GM23338 (cell line): ENCODE data around the gene DNAJC5G. TPM values are rescaled to one million over a fixed set of nuclear protein-coding genes. Genes with fewer than 3 reads are reported as not detected.

Source experiments
- ATAC-seq: fragments of 200-7000 bp; cut with Tn5 transposase; 3 replicates; pipeline ENCODE4 v1.9.1; 2020
- DNase-seq: peaks from one replicate; pipeline ENCODE4 v3.0.0-alpha.2; 2015; ENCODE audit warnings: low spot score
- H2AFZ ChIP-seq: fragments of 200-600 bp; sonication (generic); 2 replicates; pipeline ENCODE4 v1.8.0; 2016; ENCODE audit warnings: antibody characterized with exemption, mild to moderate bottlenecking, moderate library complexity
- H3F3A ChIP-seq: fragments of 200-600 bp; sonication (generic); replicated peaks from 2 replicates; pipeline ENCODE4 v1.8.0; 2017; ENCODE audit warnings: antibody characterized with exemption, mixed run types, low read depth
- H3K27ac ChIP-seq: fragments of 200-600 bp; sonication (generic); 2 replicates; pipeline ENCODE4 v1.6.1; 2016; ENCODE audit warnings: low read depth
- H3K27me3 ChIP-seq: fragments of 200-600 bp; sonication (generic); 2 replicates; pipeline ENCODE4 v1.8.0; 2016; ENCODE audit warnings: mild to moderate bottlenecking, mixed run types, moderate library complexity; ENCODE audit not compliant: insufficient read depth
- H3K36me3 ChIP-seq: fragments of 200-600 bp; sonication (generic); 2 replicates; pipeline ENCODE4 v1.8.0; 2016; ENCODE audit warnings: mild to moderate bottlenecking; ENCODE audit not compliant: insufficient read depth
- H3K4me1 ChIP-seq: fragments of 200-600 bp; sonication (generic); 2 replicates; pipeline ENCODE4 v1.8.0; 2016; ENCODE audit warnings: mild to moderate bottlenecking, moderate library complexity; ENCODE audit not compliant: insufficient read depth
- H3K4me2 ChIP-seq: fragments of 200-600 bp; sonication (generic); 2 replicates; pipeline ENCODE4 v1.7.1; 2017; ENCODE audit warnings: mixed run types
- H3K4me3 ChIP-seq: fragments of 200-600 bp; sonication (generic); 2 replicates; pipeline ENCODE4 v1.6.1; 2016; ENCODE audit warnings: mixed run types
- H3K79me2 ChIP-seq: fragments of 200-600 bp; sonication (generic); replicated peaks from 2 replicates; pipeline ENCODE4 v1.8.0; 2017; ENCODE audit warnings: mild to moderate bottlenecking; ENCODE audit not compliant: insufficient read depth
- H3K9me2 ChIP-seq: fragments of 200-600 bp; sonication (generic); 2 replicates; pipeline ENCODE4 v1.8.0; 2017; ENCODE audit not compliant: insufficient read depth
- H4K20me1 ChIP-seq: fragments of 200-600 bp; sonication (generic); replicated peaks from 2 replicates; pipeline ENCODE4 v1.8.0; 2017; ENCODE audit warnings: mild to moderate bottlenecking; ENCODE audit not compliant: insufficient read depth
- H3K27ac Mint-ChIP-seq: 2 replicates; pipeline ENCODE4 v1.8.0; 2020; ENCODE audit warnings: inconsistent platforms, mild to moderate bottlenecking, moderate library complexity, mixed read lengths
- H3K27me3 Mint-ChIP-seq: 3 replicates; pipeline ENCODE4 v1.8.0; 2022; ENCODE audit warnings: low read depth, mild to moderate bottlenecking, moderate library complexity, mixed read lengths, inconsistent platforms; ENCODE audit not compliant: insufficient read depth, poor library complexity
- H3K36me3 Mint-ChIP-seq: 3 replicates; pipeline ENCODE4 v1.8.0; 2021; ENCODE audit warnings: low read depth, mild to moderate bottlenecking, inconsistent platforms, moderate library complexity, mixed read lengths
- H3K4me1 Mint-ChIP-seq: 3 replicates; pipeline ENCODE4 v1.8.0; 2020; ENCODE audit warnings: mild to moderate bottlenecking, inconsistent platforms, mixed read lengths
- H3K4me3 Mint-ChIP-seq: 3 replicates; pipeline ENCODE4 v1.8.0; 2021; ENCODE audit warnings: moderate library complexity, mild to moderate bottlenecking, inconsistent platforms, mixed read lengths
- H3K9me3 Mint-ChIP-seq: 3 replicates; pipeline ENCODE4 v1.8.0; 2020; ENCODE audit warnings: moderate library complexity, mild to moderate bottlenecking, inconsistent platforms, mixed read lengths
- CREB1 ChIP-seq: fragments of 250-450 bp; sonication (Bioruptor Pico); IDR thresholded peaks from 2 replicates; pipeline ENCODE4 v1.5.0; 2020; ENCODE audit warnings: low read depth, mild to moderate bottlenecking, moderate library complexity
- CTCF ChIP-seq, 2 experiments: fragments of 200-600 bp in 1 of 2; sonication (generic) in 1 of 2; conservative IDR thresholded peaks; 2 replicates each; pipeline versions ENCODE4 v1.5.1 to v1.6.1; 2016 to 2017; ENCODE audit warnings: antibody characterized with exemption in 2 of 2, low read depth in 2 of 2, mild to moderate bottlenecking in 2 of 2, moderate library complexity in 1 of 2
- EZH2 ChIP-seq: fragments of 200-600 bp; sonication (generic); IDR thresholded peaks from one replicate; pipeline ENCODE4 v1.8.0; 2017; ENCODE audit warnings: antibody characterized with exemption, mild to moderate bottlenecking, low read depth; ENCODE audit not compliant: unreplicated experiment
- EZH2phosphoT487 ChIP-seq: fragments of 200-600 bp; sonication (generic); IDR thresholded peaks from one replicate; pipeline ENCODE4 v1.8.1; 2018; ENCODE audit warnings: antibody characterized with exemption; ENCODE audit not compliant: unreplicated experiment
- POLR2AphosphoS5 ChIP-seq: IDR thresholded peaks from 2 replicates; pipeline ENCODE4 v1.6.1; 2016; ENCODE audit warnings: antibody characterized with exemption, low read depth
- ZNF114 ChIP-seq: fragments of 250-450 bp; sonication (Bioruptor Pico); IDR thresholded peaks from 2 replicates; pipeline ENCODE4 v1.5.0; 2020; ENCODE audit warnings: mild to moderate bottlenecking, moderate library complexity
- polyA plus RNA-seq: library from polyadenylated mRNA; unstranded; fragments of >200 nt; fragmentation: Nextera tagmentation; extraction: Ambion mirVana; gene quantifications from 2 replicates; pipeline ENCODE4 v1.2.1, GENCODE V29; 2016
- total RNA-seq: library from RNA; depleted of rRNA; stranded (reverse); fragments of >200 nt; shearing (Covaris generic); gene quantifications from 2 replicates; pipeline ENCODE4 v1.2.3, GENCODE V29; 2014
- TF ChIP-seq, protein P1 (sequence below): IDR thresholded peaks from one replicate; pipeline ENCODE4 v1.6.1; 2018; ENCODE audit warnings: antibody characterized with exemption; ENCODE audit not compliant: unreplicated experiment

DNAJC5G gene
- total and polyA plus RNA-seq, 2 experiments from 2014 or later = 0.59 TPM; not detected in 1

DNA sequence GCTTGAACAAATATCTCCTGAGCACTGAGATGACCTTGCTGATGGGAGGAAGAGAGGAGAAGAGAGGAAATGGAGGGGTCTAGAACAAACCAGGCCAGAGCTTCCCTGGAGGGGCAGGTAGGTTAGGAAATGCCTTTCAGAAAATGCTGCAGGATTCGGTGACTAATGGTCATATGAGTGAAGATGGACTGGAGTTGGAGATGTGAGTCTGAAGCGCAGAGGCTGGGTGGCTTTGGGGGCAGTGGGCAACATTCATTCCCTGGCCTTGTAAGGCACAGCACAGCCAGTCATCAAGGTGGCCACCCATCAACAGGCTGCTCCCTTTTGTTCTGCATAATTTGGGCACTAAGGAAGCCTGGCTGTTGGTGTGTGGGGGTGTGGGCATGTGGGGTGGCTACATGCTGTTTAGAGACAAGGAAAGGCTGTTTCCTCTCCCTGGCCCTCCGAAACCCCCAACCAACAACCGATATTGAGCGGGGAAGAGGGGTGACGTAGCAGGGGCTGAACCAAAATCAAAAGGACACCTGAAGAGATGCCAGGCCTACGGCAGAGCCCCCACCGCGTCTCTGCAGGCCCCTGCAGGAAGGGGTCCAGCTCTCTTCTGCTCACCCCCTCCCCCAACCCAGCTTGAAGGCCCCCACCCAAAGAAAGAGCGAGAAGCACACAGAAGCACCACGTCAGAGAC lies 13.8 kb upstream of the DNAJC5G start:
- Mint-ChIP-seq H3K9me3 (no peaks in the 10 kb centered on the region), H3K27me3 (peaks cover 47% of the 10 kb centered on the region), H3K36me3 (no peaks in the 10 kb centered on the region; the same call in 2 of the 3 replicates), H3K4me3 (peak overlapping the region; percentile 82), H3K4me1 (peaks cover 23% of the 10 kb centered on the region), H3K27ac (no peak overlapping the region; the same call in 1 of the 2 replicates)
- Histone ChIP-seq H3K4me1 (peaks cover 17% of the 10 kb centered on the region), H3K79me2 (no peaks in the 10 kb centered on the region), H2AFZ (peak overlapping the region; percentile 32; the same call in 1 of the 2 replicates), H3K36me3 (no peaks in the 10 kb centered on the region), H3K9me2 (no peaks in the 10 kb centered on the region), H3F3A (0 out of 2 replicates have a peak, but pooled peaks cover 9% of the 10 kb centered on the region), H3K27ac (no peak overlapping the region), H3K4me2 (peak overlapping the region; percentile 98), H3K4me3 (peak overlapping the region; percentile 82), H4K20me1 (no peaks in the 10 kb centered on the region; the same call in 1 of the 2 replicates), H3K27me3 (peaks cover 67% of the 10 kb centered on the region)
- TF ChIP-seq CTCF (conservative IDR thresholded peaks at IDR 0.05; ENCODE audit: low read depth in 2 of 2) (no peak), EZH2phosphoT487 (no peak), ZNF114 (CRISPR knock-in tag) (no peak)
- TF ChIP-seq, protein P1, sequence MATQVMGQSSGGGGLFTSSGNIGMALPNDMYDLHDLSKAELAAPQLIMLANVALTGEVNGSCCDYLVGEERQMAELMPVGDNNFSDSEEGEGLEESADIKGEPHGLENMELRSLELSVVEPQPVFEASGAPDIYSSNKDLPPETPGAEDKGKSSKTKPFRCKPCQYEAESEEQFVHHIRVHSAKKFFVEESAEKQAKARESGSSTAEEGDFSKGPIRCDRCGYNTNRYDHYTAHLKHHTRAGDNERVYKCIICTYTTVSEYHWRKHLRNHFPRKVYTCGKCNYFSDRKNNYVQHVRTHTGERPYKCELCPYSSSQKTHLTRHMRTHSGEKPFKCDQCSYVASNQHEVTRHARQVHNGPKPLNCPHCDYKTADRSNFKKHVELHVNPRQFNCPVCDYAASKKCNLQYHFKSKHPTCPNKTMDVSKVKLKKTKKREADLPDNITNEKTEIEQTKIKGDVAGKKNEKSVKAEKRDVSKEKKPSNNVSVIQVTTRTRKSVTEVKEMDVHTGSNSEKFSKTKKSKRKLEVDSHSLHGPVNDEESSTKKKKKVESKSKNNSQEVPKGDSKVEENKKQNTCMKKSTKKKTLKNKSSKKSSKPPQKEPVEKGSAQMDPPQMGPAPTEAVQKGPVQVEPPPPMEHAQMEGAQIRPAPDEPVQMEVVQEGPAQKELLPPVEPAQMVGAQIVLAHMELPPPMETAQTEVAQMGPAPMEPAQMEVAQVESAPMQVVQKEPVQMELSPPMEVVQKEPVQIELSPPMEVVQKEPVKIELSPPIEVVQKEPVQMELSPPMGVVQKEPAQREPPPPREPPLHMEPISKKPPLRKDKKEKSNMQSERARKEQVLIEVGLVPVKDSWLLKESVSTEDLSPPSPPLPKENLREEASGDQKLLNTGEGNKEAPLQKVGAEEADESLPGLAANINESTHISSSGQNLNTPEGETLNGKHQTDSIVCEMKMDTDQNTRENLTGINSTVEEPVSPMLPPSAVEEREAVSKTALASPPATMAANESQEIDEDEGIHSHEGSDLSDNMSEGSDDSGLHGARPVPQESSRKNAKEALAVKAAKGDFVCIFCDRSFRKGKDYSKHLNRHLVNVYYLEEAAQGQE = no peak
- DNase-seq (no peak), ATAC-seq (no peak)

DNA sequence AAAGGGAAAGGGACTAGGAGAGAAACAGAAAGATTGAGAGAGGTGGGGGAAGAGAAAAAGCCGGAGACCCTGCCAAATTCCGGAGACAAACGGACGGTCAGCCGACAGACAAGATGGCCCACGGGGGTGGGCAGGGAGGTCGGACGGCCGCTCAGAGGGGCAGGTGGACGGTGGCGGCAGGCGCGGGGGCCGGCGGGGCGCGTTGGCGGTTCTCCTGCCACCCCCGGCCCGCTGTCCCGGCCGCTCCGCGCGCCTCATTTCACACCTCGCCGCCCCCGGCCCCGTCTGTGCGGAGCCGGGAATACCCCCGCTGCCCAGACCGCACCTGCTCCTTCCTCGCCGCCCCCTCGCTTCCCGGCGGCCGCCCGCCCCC lies 13.3 kb upstream of the DNAJC5G start:
- peaks cover 23% of the 10 kb centered on the region for H3K4me1 Mint-ChIP-seq
- Histone ChIP-seq H3K4me1 (peaks cover 17% of the 10 kb centered on the region), H3F3A (0 out of 2 replicates have a peak, but pooled peaks cover 9% of the 10 kb centered on the region), H4K20me1 (no peaks in the 10 kb centered on the region; the same call in 1 of the 2 replicates), H2AFZ (peak overlapping the region; percentile 32; the same call in 1 of the 2 replicates), H3K79me2 (no peaks in the 10 kb centered on the region), H3K9me2 (no peaks in the 10 kb centered on the region), H3K4me3 (peak overlapping the region; percentile 82), H3K4me2 (peak overlapping the region; percentile 98), H3K36me3 (no peaks in the 10 kb centered on the region), H3K27ac (no peak overlapping the region), H3K27me3 (peaks cover 72% of the 10 kb centered on the region)
- H3K9me3 Mint-ChIP-seq = no peaks in the 10 kb centered on the region
- H3K27ac Mint-ChIP-seq = no peak overlapping the region
- peak; percentile 1; the same call in 2 of the 3 replicates for ATAC-seq
- H3K36me3 Mint-ChIP-seq = no peaks in the 10 kb centered on the region; the same call in 2 of the 3 replicates
- peaks cover 47% of the 10 kb centered on the region for H3K27me3 Mint-ChIP-seq
- TF ChIP-seq EZH2phosphoT487 = peak; percentile 47
- no peak for TF ChIP-seq CREB1 (CRISPR knock-in tag)
- TF ChIP-seq EZH2 = peak; percentile 60
- TF ChIP-seq POLR2AphosphoS5 = no peak
- DNase-seq = no peak
- H3K4me3 Mint-ChIP-seq = peak overlapping the region; percentile 82
